K562 (cell line): Measurements from ENCODE around the gene ETS2. TPM values are rescaled to one million over a fixed set of nuclear protein-coding genes. Genes with fewer than 3 reads are reported as not detected.
A peak's percentile ranks its signal among the peaks of the same experiment; 100 is the strongest.

ENCODE experiments used
- ATAC-seq: fragments of 200-7000 bp; cut with Tn5 transposase; 3 replicates; pipeline ENCODE4 v1.9.1; 2020; ENCODE audit warnings: moderate library complexity
- BruUV-seq: library from RNA; stranded (reverse); fragments of 400-500 nt; replicated peaks from 2 replicates; lab custom pipeline; 2021; lab: Mats Ljungman, UMichigan
- CTCF ChIA-PET: fragments of 300-600 bp; formaldehyde crosslinking; extraction: SDS; loops from one replicate; lab custom pipeline; 2021; ENCODE audit warnings: low intra/inter-chr PET ratio; lab: Yijun Ruan, JAX
- POLR2A ChIA-PET: fragments of 300-600, 350-650 bp; sonication (Branson Sonifier 250); formaldehyde crosslinking; extraction: SDS; loops from one replicate; lab custom pipeline; 2021; ENCODE audit warnings: antibody characterized with exemption, inconsistent platforms; lab: Yijun Ruan, JAX
- DNase-seq, 4 experiments: peaks; one replicate each; pipeline versions ENCODE4 v3.0.0 to v3.0.0-alpha.2; 2011 to 2018; ENCODE audit warnings: low spot score in 3 of 4, mixed read lengths in 3 of 4; ENCODE audit errors: extremely low read depth in 1 of 4
- FAIRE-seq: peaks from 2 replicates; lab custom pipeline; 2011; peaks lifted over from hg19 to GRCh38; lab: Jason Lieb, UNC
- H2AFZ ChIP-seq: 2 replicates; pipeline ENCODE4 v1.6.0; 2011; ENCODE audit warnings: low read depth, low read length, control low read depth, inconsistent platforms
- H3K27ac ChIP-seq: fragments of 200-600 bp; 3 replicates; pipeline ENCODE4 v1.8.0; 2011; ENCODE audit warnings: low read depth, mild to moderate bottlenecking, control low read depth, inconsistent platforms, low read length, moderate library complexity, mixed read lengths; ENCODE audit errors: extremely low read depth
- H3K27me3 ChIP-seq, 2 experiments: fragments of 300-600 bp in 1 of 2; 2 replicates in 1 of 2; 3 replicates in 1 of 2; pipeline versions ENCODE4 v1.6.0 to v1.8.0; 2011; ENCODE audit warnings: inconsistent platforms in 2 of 2, low read length in 2 of 2, mild to moderate bottlenecking in 1 of 2, mixed read lengths in 1 of 2, moderate library complexity in 1 of 2; ENCODE audit not compliant: control insufficient read depth in 2 of 2, insufficient read depth in 2 of 2
- H3K36me3 ChIP-seq: fragments of 300-600 bp; 3 replicates; pipeline ENCODE4 v1.8.0; 2011; ENCODE audit warnings: mild to moderate bottlenecking, low read length, inconsistent platforms; ENCODE audit not compliant: control insufficient read depth, insufficient read depth
- H3K4me1 ChIP-seq, 2 experiments: fragments of 200-600 bp in 1 of 2; replicated peaks in 1 of 2; 2 replicates in 1 of 2; 3 replicates in 1 of 2; pipeline versions ENCODE4 v1.5.1 to v1.8.0; 2011; ENCODE audit warnings: inconsistent platforms in 2 of 2, low read length in 2 of 2, mild to moderate bottlenecking in 1 of 2, mixed read lengths in 1 of 2, moderate library complexity in 1 of 2; ENCODE audit not compliant: control insufficient read depth in 2 of 2, insufficient read depth in 2 of 2
- H3K4me2 ChIP-seq: 2 replicates; pipeline ENCODE4 v1.6.1; 2011; ENCODE audit warnings: low read length, control low read depth, inconsistent platforms, mixed read lengths; ENCODE audit not compliant: insufficient read depth
- H3K4me3 ChIP-seq: fragments of 200-600 bp; sonication (generic), shearing (Covaris generic); 2 replicates; pipeline ENCODE4 v1.5.1; 2016; ENCODE audit warnings: control low read depth, inconsistent platforms
- H3K79me2 ChIP-seq: fragments of 200-600 bp; 3 replicates; pipeline ENCODE4 v1.8.0; 2011; ENCODE audit warnings: low read length, inconsistent platforms; ENCODE audit not compliant: control insufficient read depth, insufficient read depth
- H3K9ac ChIP-seq, 2 experiments: 2 replicates each; pipeline versions ENCODE4 v1.6.0 to v1.6.1; 2011; ENCODE audit warnings: low read depth in 2 of 2, low read length in 2 of 2, control low read depth in 1 of 2, inconsistent platforms in 1 of 2, mild to moderate bottlenecking in 1 of 2, mixed read lengths in 1 of 2; ENCODE audit not compliant: insufficient read depth in 1 of 2
- H3K9me1 ChIP-seq: one replicate; pipeline ENCODE4 v1.6.0; 2011; ENCODE audit warnings: inconsistent platforms, mild to moderate bottlenecking, low read length, moderate library complexity; ENCODE audit not compliant: control insufficient read depth, insufficient read depth
- H3K9me3 ChIP-seq: replicated peaks from 2 replicates; pipeline ENCODE4 v1.5.1; 2011; ENCODE audit warnings: low read depth, low read length, inconsistent platforms; ENCODE audit not compliant: control insufficient read depth, insufficient read depth
- H4K20me1 ChIP-seq: replicated peaks from 2 replicates; pipeline ENCODE4 v1.6.1; 2011; ENCODE audit warnings: low read length, inconsistent platforms, mixed read lengths; ENCODE audit not compliant: control insufficient read depth, insufficient read depth
- ARID1B ChIP-seq: fragments of 450-650 bp; IDR thresholded peaks from 2 replicates; pipeline ENCODE4 v1.6.1; 2016; ENCODE audit warnings: antibody characterized with exemption, mild to moderate bottlenecking, inconsistent platforms
- CBFB ChIP-seq: sonication (generic); formaldehyde crosslinking; IDR thresholded peaks from 2 replicates; pipeline ENCODE4 v1.4.0; 2020; ENCODE audit warnings: mild to moderate bottlenecking, missing genetic modification reagents
- ELF1 ChIP-seq: fragments of 200-800 bp; sonication (Bioruptor generic); IDR thresholded peaks from 2 replicates; pipeline ENCODE4 v1.6.1; 2016; ENCODE audit warnings: missing genetic modification characterization, missing compliant biosample characterization
- FOXK2 ChIP-seq, 2 experiments: fragments of 450-650 bp; IDR thresholded peaks in 1 of 2; conservative IDR thresholded peaks in 1 of 2; 2 replicates each; pipeline ENCODE4 v1.6.1; 2016; ENCODE audit warnings: low read depth in 2 of 2, mild to moderate bottlenecking in 1 of 2
- KDM4B ChIP-seq, 2 experiments: fragments of 450-650 bp in 1 of 2; sonication (generic) in 1 of 2; IDR thresholded peaks; 2 replicates each; pipeline ENCODE4 v1.6.1; 2016 to 2017; ENCODE audit warnings: borderline replicate concordance in 2 of 2, antibody characterized with exemption in 1 of 2, low read depth in 1 of 2, mild to moderate bottlenecking in 1 of 2
- RAD21 ChIP-seq, 2 experiments: fragments of 250-450 bp in 1 of 2; fragments of 450-650 bp in 1 of 2; sonication (Bioruptor Pico) in 1 of 2; formaldehyde crosslinking in 1 of 2; IDR thresholded peaks in 1 of 2; conservative IDR thresholded peaks in 1 of 2; 2 replicates each; pipeline versions ENCODE4 v1.4.0 to v1.8.0; 2020 to 2022; ENCODE audit warnings: mild to moderate bottlenecking in 2 of 2, moderate library complexity in 1 of 2
- RBM22 ChIP-seq: fragments of 200-400 bp; formaldehyde crosslinking; IDR thresholded peaks from 2 replicates; pipeline ENCODE4 v1.6.1; 2018; ENCODE audit warnings: low read length, low read depth; ENCODE audit not compliant: poor library complexity, severe bottlenecking
- RFX7 ChIP-seq: fragments of 250-450 bp; sonication (Bioruptor Pico); IDR thresholded peaks from 2 replicates; pipeline ENCODE4 v1.5.1; 2021; ENCODE audit warnings: mild to moderate bottlenecking
- ZNF217 ChIP-seq: sonication (generic); formaldehyde crosslinking; IDR thresholded peaks from 2 replicates; pipeline ENCODE4 v1.8.0; 2022; ENCODE audit warnings: mild to moderate bottlenecking, missing genetic modification reagents
- WGBS: fragments of 100-300 bp; shearing (Covaris generic); methylation state at CpG from one replicate; pipeline ENCODE4 v1.1.6; 2016; ENCODE audit warnings: low coverage, mixed read lengths; ENCODE audit not compliant: insufficient coverage; ENCODE audit errors: missing lambda C conversion rate; 5-methylcytosine and 5-hydroxymethylcytosine counted together
- in situ Hi-C: fragments of 300-500 bp; cut with MboI; formaldehyde crosslinking; loops from 4 replicates; pipeline ENCODE4 v1.15.0; 2018; ENCODE audit warnings: inconsistent platforms, mixed read lengths
- intact Hi-C: fragments of 100-400 bp; cut with micrococcal nuclease; formaldehyde crosslinking; loops from 2 replicates; pipeline ENCODE4 v1.14.2; 2022
- polyA plus RNA-seq, 8 experiments: library from polyadenylated mRNA; depleted of rRNA in 4 of 8; stranded (reverse) in 5 of 8; unstranded in 3 of 8; fragments of >200 nt; fragmentation: Nextera tagmentation in 2 of 8; fragmentation: Illumina TruSeq in 1 of 8; extraction: Ambion mirVana in 2 of 8; extraction: Trizol in 1 of 8; gene quantifications; 2 replicates each; pipeline versions ENCODE4 v1.2.1 to v1.2.3, GENCODE V29; 2011 to 2014; ENCODE audit warnings: inconsistent platforms in 1 of 8, missing spikeins in 1 of 8
- total RNA-seq, 7 experiments: library from RNA; depleted of rRNA in 6 of 7; stranded (reverse); fragments of >200 nt in 6 of 7; fragmentation: Illumina TruSeq in 2 of 7; extraction: Trizol in 2 of 7; gene quantifications; 2 replicates each; pipeline versions ENCODE4 v1.2.1 to v1.2.3, GENCODE V29; 2011 to 2021; ENCODE audit warnings: low replicate concordance in 1 of 7
- TF ChIP-seq, protein P1 (sequence below): IDR thresholded peaks from 2 replicates; pipeline ENCODE4 v1.6.1; 2011; ENCODE audit not compliant: insufficient read length; ENCODE audit errors: extremely low read depth

The ETS2 gene
- total and polyA plus RNA-seq, 9 of the 15 experiments (the other 6 are each of a cell fraction or from before 2014, with no cell fraction given): 1.7 to 24.4 (median 12.2) TPM

DNA sequence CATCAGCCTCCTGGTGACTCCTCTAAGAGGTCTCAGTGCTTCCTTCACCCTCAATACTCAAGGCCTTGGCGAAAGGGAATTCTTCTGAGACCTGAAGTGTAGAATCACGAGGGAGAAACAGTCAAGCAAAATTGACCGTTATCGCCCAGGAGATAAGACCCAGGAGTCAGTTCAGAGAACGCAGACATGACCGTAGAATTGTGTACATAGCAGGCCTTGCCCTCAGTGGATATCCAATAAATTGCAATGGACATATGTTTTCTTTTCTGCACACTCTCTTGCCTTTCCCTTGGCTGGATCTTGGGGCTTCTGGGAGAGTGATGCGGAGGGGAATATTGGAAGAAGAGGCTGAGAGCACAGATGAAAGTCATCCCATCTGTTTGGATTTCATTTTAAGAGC lies 15.7 kb upstream of the ETS2 start:
- Histone ChIP-seq H3K4me2 (no peak overlapping the region), H4K20me1 (no peaks in the 10 kb centered on the region), H3K9me1 (no peaks in the 10 kb centered on the region), H3K79me2 (no peaks in the 10 kb centered on the region), H3K27me3 (no peaks in the 10 kb centered on the region), H3K4me3 (no peak overlapping the region), H3K9me3 (no peaks in the 10 kb centered on the region), H3K9ac (peak overlapping the region in 1 of 2 experiments; percentile 27; a peak in 1 of 4 replicates), H3K27ac (no peak overlapping the region), H3K36me3 (no peaks in the 10 kb centered on the region), H3K4me1 (peaks cover 12 to 23% of the 10 kb centered on the region in 2 experiments; a peak in 4 of 5 replicates), H2AFZ (peak overlapping the region; percentile 84)
- DNase-seq (no peak), FAIRE-seq (peak; percentile 67), ATAC-seq (no peak)
- CTCF ChIA-PET: no interaction called here
- TF ChIP-seq KDM4B (IDR thresholded peaks at IDR 0.05; ENCODE audit: borderline replicate concordance in 2 of 2, low read depth in 1 of 2): no peak
- TF ChIP-seq FOXK2 (conservative IDR thresholded peaks at IDR 0.05 in 1 of 2, IDR thresholded peaks at IDR 0.05 in 1 of 2; ENCODE audit: low read depth in 2 of 2): no peak
- TF ChIP-seq ELF1 (tag): no peak
- no peak for TF ChIP-seq ZNF217
- TF ChIP-seq RFX7: no peak
- no peak for TF ChIP-seq ARID1B
- TF ChIP-seq RAD21 (CRISPR knock-in tag; conservative IDR thresholded peaks at IDR 0.05 in 1 of 2, IDR thresholded peaks at IDR 0.05 in 1 of 2): no peak
- no peak for TF ChIP-seq RBM22
- TF ChIP-seq, protein P1, sequence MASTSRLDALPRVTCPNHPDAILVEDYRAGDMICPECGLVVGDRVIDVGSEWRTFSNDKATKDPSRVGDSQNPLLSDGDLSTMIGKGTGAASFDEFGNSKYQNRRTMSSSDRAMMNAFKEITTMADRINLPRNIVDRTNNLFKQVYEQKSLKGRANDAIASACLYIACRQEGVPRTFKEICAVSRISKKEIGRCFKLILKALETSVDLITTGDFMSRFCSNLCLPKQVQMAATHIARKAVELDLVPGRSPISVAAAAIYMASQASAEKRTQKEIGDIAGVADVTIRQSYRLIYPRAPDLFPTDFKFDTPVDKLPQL: no peak
- no peak for TF ChIP-seq CBFB (CRISPR knock-in tag)
- POLR2A ChIA-PET: no interaction called here
- no TSS peak for BruUV-seq
- in situ Hi-C loops: no loop called here
- intact Hi-C loops: no loop called here
- 12% methylated on average over 7 of the region's 7 CpGs for WGBS
